GM18867 (cell line): ENCODE measurements around the gene LIMA1.
"Not testable (repeated sequence)": the region's sequence is repeated elsewhere in the genome, so short reads cannot be mapped to it uniquely, and the experiment has no call there.

Source experiments
- ATAC-seq: cut with Tn5 transposase; IDR thresholded peaks from one replicate; pipeline ENCODE4 v1.9.1; 2021; ENCODE audit warnings: mild to moderate bottlenecking, moderate library complexity; ENCODE audit not compliant: unreplicated experiment

LIMA1 gene

GRCh38 chr12:50248883-50249282, 34.4 kb downstream of the LIMA1 start:
- ATAC-seq: no peak

- ATAC-seq: no peak
Observed at GRCh38 chr12:50248411-50248810, 34.9 kb downstream of the LIMA1 start.

DNA sequence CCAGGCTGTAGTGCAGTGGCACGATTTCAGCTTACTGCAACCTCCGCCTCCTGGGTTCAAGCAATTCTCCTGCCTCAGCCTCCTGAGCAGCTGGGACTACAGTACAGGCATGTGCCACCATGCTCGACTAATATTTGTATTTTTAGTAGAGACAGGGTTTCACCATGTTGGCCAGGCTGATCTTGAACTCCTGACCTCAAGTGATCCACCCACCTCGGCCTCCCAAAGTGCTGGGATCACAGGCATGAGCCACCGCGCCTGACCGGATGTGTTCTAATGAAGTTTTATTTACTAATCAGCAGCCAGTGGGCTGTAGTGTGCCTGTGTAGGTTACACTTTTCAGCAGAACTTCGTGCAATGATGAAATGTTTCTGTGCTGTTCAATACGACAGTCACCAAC, 35.7 kb downstream of the LIMA1 start:
- not testable (repeated sequence) for ATAC-seq

GRCh38 chr12:50246873-50247612, 36.3 kb downstream of the LIMA1 start:
- ATAC-seq: no peak

DNA sequence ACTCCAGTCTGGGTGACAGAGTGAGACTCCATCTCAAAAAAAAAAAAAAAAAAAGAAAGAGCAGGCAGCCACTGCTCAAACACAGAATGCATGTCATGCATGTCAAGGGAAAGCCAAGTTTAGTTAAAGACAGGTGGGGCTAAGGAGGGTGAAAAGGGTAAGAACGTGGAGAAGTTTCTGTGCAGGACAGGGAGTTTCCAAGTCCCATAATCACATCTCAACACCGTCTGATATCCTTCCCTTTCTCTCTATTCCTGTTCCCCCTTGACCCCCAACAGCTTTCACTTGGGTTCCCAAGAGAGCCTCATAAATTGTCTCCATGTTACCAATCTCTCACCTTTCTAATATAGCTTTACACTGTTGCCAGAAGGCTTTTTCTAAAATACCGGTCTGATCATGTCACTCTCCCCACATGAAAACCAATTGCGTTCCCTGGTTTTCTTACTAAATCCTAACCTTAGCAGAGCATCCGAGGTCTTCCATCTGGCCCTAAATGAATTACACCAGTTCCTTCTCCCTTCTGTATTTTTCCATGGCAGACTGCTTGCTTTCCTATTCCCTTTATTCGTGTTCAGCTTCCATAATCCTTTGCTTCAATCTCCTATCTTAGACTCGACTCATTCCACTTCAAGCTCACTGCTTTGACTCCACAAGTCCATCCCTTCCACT, 37.0 kb downstream of the LIMA1 start:
- ATAC-seq: no peak

DNA sequence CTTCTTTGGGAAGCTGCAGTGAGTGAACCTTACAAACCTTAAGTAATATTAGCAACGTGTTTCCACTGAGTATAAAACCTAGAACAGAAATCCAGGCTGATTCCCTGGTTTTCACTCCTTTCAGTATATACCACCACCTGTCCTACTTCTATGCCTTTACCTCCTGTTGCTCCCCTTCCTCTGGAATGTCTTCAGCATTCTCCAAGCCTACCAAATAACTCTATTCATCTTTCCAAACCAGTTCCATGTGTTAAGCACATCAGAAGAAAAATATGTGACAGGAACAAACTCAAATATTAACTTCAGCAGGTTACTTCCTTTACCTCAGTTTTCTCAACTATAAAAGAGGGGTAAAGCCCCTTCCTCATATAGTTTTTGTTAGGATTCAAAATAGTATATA, 39.8 kb downstream of the LIMA1 start:
- ATAC-seq: no peak

GRCh38 chr12:50242751-50243191, 40.5 kb downstream of the LIMA1 start:
- ATAC-seq: no peak

- no peak for ATAC-seq
Observed at GRCh38 chr12:50241178-50241577, 42.1 kb downstream of the LIMA1 start.

DNA sequence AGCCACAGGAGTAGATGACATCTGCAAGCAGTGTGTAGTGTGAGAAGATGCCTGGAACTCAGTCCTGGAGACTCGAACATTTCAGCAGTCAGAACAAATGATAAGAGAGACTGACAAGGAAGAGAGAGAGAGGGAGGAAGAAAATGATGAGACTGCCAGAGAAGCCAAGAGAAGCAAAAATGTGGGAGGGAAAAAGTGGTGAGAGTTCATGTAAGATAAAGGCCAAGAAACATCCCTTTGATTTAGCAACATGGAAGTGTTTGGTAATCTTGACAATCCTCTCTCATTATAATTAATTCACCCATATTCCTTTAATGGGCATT, 42.6 kb downstream of the LIMA1 start:
- ATAC-seq: no peak

- ATAC-seq: no peak
Observed at GRCh38 chr12:50240096-50240791, 43.1 kb downstream of the LIMA1 start.

- ATAC-seq: no peak
Observed at GRCh38 chr12:50239355-50239891, 43.9 kb downstream of the LIMA1 start.

DNA sequence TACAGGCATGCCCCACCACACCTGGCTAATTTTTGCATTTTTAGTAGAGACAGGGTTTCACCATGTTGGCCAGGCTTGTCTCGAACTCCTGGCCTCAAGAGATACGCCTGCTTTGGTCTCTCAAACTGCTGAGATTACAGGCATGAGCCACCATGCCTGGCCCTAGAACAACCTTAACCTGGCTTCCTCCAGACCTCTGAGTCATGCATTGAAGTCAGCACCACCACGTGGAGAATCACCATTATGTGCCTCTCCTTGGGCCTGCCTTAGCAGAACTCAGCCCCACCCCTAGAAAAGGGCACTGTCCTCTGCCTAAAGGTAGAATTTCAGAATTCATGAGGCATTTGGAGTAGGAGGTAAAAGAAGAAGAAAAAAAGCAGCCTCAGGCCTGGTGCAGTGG, 49.0 kb downstream of the LIMA1 start:
- ATAC-seq: no peak

- ATAC-seq: no peak
Observed at GRCh38 chr12:50232771-50233209, 50.5 kb downstream of the LIMA1 start.

DNA sequence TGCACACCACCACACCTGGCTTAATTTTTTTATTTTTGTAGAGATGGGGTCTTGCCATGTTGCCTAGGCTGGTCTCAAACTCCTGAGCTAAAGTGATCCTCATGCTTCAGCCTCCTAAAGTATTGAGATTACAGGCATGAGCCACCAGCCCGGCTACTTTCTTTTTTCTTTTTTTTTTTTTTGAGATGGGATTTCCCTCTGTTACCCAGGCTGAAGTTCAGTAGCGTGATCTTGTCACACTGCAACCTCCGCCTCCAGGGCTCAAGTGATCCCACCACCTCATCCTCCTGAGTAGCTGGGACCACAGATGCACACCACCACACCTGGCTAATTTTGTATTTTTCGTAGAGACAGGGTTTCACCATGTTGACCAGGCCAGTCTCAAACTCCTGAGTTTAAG, 51.1 kb downstream of the LIMA1 start:
- no peak for ATAC-seq

- ATAC-seq: no peak
Observed at GRCh38 chr12:50231346-50231745, 52.0 kb downstream of the LIMA1 start.

- ATAC-seq: no peak
Observed at GRCh38 chr12:50230217-50230616, 53.1 kb downstream of the LIMA1 start.

DNA sequence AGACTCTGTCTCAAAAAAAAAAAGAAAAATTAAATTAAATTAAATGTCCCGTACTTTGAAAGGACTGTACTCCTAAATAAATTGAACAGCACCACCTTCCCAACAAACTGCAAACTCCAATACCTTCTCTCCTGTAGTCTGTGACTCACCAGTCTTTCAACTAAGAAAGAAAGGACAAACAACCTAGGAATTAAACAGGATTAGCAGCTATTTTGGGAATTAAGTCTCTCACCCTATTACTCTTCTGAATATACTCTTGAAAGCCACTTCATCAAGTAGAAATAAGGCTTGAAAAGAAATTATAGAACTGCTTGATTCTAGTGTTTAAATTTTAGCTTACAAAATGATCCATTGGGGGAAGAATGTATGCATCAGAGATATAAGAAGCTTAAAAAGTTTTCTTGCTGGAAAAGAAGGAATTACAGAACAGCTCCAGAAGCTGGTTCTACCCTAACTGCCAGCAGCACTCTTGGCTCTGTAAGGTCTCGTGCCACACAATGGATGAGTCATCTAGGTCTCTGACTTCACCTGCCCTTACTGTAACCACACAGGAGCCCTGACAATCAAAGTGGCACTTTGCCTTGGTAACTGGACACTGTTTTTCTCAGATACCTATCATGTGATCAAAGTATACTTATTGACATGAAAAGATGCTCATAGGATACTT, 59.2 kb downstream of the LIMA1 start:
- peak; percentile 52 for ATAC-seq

DNA sequence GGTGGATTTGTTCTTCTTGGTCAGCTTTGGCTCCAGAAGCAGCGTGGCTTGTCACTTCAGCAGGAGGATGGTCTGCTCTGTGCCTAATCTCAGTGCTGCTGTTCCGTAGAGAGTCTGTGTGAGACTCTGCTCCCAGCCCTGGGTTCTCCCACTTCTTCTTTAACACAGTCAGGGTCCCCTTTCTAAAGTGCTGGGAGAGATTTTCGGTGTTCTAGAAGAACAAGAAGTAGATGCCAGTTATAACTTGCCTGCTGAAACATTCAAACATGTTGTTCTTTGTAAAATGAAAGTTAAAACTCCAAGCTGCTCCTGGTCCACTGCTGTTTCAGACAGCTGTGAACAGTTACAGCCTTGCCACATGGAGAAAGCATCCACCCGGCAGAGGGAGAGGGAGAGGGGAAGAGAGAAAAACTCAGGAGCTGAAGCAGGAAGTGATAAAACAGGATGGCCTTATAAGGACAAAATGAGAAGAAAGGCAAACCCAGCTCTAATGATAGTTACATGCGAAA, 61.0 kb downstream of the LIMA1 start:
- ATAC-seq: no peak

- no peak for ATAC-seq
Observed at GRCh38 chr12:50221228-50222008, 61.9 kb downstream of the LIMA1 start.

DNA sequence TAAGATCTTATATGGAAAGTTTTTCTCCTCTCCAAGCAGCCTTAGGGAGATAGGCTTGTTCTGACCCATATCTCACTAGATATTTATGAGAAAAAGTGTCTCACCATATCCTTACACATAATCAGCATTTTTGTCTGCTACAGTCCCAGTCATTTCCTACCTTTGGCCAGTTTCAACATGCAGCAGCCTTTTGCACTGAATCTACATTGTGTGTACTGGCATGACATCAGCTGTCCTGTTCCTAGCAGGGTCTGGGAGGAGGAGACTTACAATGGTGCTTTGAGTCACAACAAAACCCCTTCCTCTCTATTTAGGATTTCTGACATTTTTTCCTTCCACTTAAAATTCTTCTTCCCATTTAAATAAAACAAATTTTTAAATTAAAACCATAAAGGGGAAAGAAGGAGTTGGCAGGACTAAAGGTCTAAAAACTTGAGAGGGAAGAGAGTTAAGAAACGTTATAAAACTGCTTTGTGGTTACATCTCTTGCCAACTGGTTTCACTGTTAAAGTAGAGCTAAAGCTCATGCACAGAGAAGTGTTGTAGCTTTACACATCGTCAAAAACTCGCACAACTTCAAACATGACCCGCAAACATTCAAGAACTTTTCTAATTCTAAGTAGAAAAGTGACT, 62.8 kb downstream of the LIMA1 start:
- peak; percentile 33 for ATAC-seq
